H1 (cell line): ENCODE measurements around the gene SLC22A31. TPM values are rescaled to one million over a fixed set of nuclear protein-coding genes. Genes with fewer than 3 reads are reported as not detected.
A peak's percentile ranks its signal among the peaks of the same experiment; 100 is the strongest.
"Not testable (repeated sequence)": the region's sequence is repeated elsewhere in the genome, so short reads cannot be mapped to it uniquely, and the experiment has no call there.

Experiments used
- CTCF ChIA-PET: fragments of 300-600 bp; sonication (Branson Sonifier 250); formaldehyde crosslinking; loops from one replicate; lab custom pipeline; 2021; ENCODE audit not compliant: partially characterized antibody; lab: Charles Lee
- POLR2A ChIA-PET: fragments of 300-600 bp; sonication (Branson Sonifier 250); formaldehyde crosslinking; loops from one replicate; lab custom pipeline; 2021; ENCODE audit warnings: inconsistent platforms; ENCODE audit not compliant: partially characterized antibody; lab: Charles Lee
- DNase-seq, 2 experiments: peaks; one replicate each; pipeline versions ENCODE4 v3.0.0 to v3.0.0-alpha.2; 2010 to 2022; ENCODE audit warnings: low spot score in 2 of 2, low read depth in 1 of 2, mixed read lengths in 1 of 2
- FAIRE-seq: peaks from 2 replicates; lab custom pipeline; 2011; peaks lifted over from hg19 to GRCh38; lab: Jason Lieb, UNC
- H2AFZ ChIP-seq: 2 replicates; pipeline ENCODE4 v1.8.1; 2012; ENCODE audit warnings: low read length, inconsistent platforms
- H2AK5ac ChIP-seq: 2 replicates; pipeline ENCODE4 v1.6.1; 2013; ENCODE audit warnings: low read depth, low read length
- H2BK120ac ChIP-seq: replicated peaks from 2 replicates; pipeline ENCODE3; 2013; ENCODE audit warnings: low read depth, low read length, inconsistent platforms
- H2BK12ac ChIP-seq: 2 replicates; pipeline ENCODE4 v1.6.1; 2013; ENCODE audit warnings: low read depth, low read length
- H2BK15ac ChIP-seq: 2 replicates; pipeline ENCODE4 v1.6.1; 2013; ENCODE audit warnings: low read length
- H2BK20ac ChIP-seq: 2 replicates; pipeline ENCODE4 v1.6.1; 2013; ENCODE audit warnings: low read length
- H2BK5ac ChIP-seq: 2 replicates; pipeline ENCODE4 v1.6.1; 2013; ENCODE audit warnings: low read depth, low read length
- H3K14ac ChIP-seq: 2 replicates; pipeline ENCODE4 v1.6.1; 2013; ENCODE audit warnings: inconsistent platforms; ENCODE audit not compliant: insufficient read length
- H3K18ac ChIP-seq: 2 replicates; pipeline ENCODE4 v1.6.1; 2013; ENCODE audit warnings: low read length; ENCODE audit errors: extremely low read depth
- H3K23ac ChIP-seq: 2 replicates; pipeline ENCODE4 v1.6.1; 2013; ENCODE audit warnings: inconsistent platforms; ENCODE audit not compliant: insufficient read length
- H3K23me2 ChIP-seq: 2 replicates; pipeline ENCODE4 v1.6.1; 2013; ENCODE audit warnings: low read depth, low read length
- H3K27ac ChIP-seq: 2 replicates; pipeline ENCODE4 v1.6.1; 2011; ENCODE audit warnings: low read depth, low read length, inconsistent platforms
- H3K27me3 ChIP-seq, 4 experiments: replicated peaks in 1 of 4; 1 replicate in 1 of 4; 2 replicates in 3 of 4; pipeline versions ENCODE4 v1.6.1 to v1.8.1; 2011 to 2013; ENCODE audit warnings: low read length in 3 of 4, mild to moderate bottlenecking in 3 of 4, inconsistent platforms in 2 of 4, mixed read lengths in 2 of 4, moderate library complexity in 1 of 4; ENCODE audit not compliant: control insufficient read depth in 3 of 4, insufficient read depth in 3 of 4; ENCODE audit errors: extremely low read depth in 1 of 4
- H3K36me3 ChIP-seq, 4 experiments: 2 replicates each; pipeline versions ENCODE4 v1.6.1 to v1.8.1; 2011 to 2013; ENCODE audit warnings: mild to moderate bottlenecking in 4 of 4, low read length in 3 of 4, moderate library complexity in 2 of 4, control low read depth in 1 of 4, inconsistent platforms in 1 of 4; ENCODE audit not compliant: insufficient read depth in 4 of 4, control insufficient read depth in 2 of 4
- H3K4ac ChIP-seq: replicated peaks from 2 replicates; pipeline ENCODE3; 2013; ENCODE audit warnings: low read length, low read depth, mixed read lengths, inconsistent platforms; ENCODE audit not compliant: insufficient read length
- H3K4me1 ChIP-seq, 4 experiments: replicated peaks in 1 of 4; 1 replicate in 1 of 4; 2 replicates in 3 of 4; pipeline versions ENCODE4 v1.6.1 to v1.8.1; 2011 to 2013; ENCODE audit warnings: low read length in 3 of 4, inconsistent platforms in 2 of 4, mixed read lengths in 1 of 4; ENCODE audit not compliant: insufficient read depth in 4 of 4, control insufficient read depth in 3 of 4
- H3K4me2 ChIP-seq, 2 experiments: 2 replicates each; pipeline versions ENCODE4 v1.6.1 to v1.8.1; 2011 to 2013; ENCODE audit warnings: low read depth in 2 of 2, low read length in 2 of 2, control low read depth in 1 of 2, inconsistent platforms in 1 of 2, mild to moderate bottlenecking in 1 of 2; ENCODE audit not compliant: insufficient read depth in 1 of 2
- H3K4me3 ChIP-seq, 4 experiments: fragments of 200-600, 300-600 bp in 1 of 4; sonication (generic), shearing (Covaris generic), sonication (Bioruptor Twin) in 1 of 4; 2 replicates each; pipeline versions ENCODE4 v1.5.1 to v1.8.1; 2011 to 2016; ENCODE audit warnings: low read length in 4 of 4, low read depth in 3 of 4, control low read depth in 2 of 4, inconsistent platforms in 2 of 4, mild to moderate bottlenecking in 2 of 4, mixed read lengths in 1 of 4, moderate library complexity in 1 of 4; ENCODE audit not compliant: insufficient read depth in 2 of 4; ENCODE audit errors: extremely low read depth in 1 of 4
- H3K56ac ChIP-seq: replicated peaks from 2 replicates; pipeline ENCODE3; 2013; ENCODE audit warnings: low read depth, mild to moderate bottlenecking, mixed read lengths, low read length, inconsistent platforms; ENCODE audit not compliant: insufficient read length
- H3K79me1 ChIP-seq: 2 replicates; pipeline ENCODE4 v1.6.1; 2013; ENCODE audit warnings: low read depth, low read length, control low read depth
- H3K79me2 ChIP-seq, 2 experiments: 2 replicates each; pipeline versions ENCODE4 v1.6.1 to v1.8.1; 2012 to 2013; ENCODE audit warnings: low read length in 2 of 2, mild to moderate bottlenecking in 2 of 2, inconsistent platforms in 1 of 2; ENCODE audit not compliant: insufficient read depth in 2 of 2, control insufficient read depth in 1 of 2
- H3K9ac ChIP-seq, 4 experiments: replicated peaks in 1 of 4; 1 replicate in 1 of 4; 2 replicates in 3 of 4; pipeline versions ENCODE4 v1.6.1 to v1.8.1; 2011 to 2013; ENCODE audit warnings: low read depth in 3 of 4, low read length in 3 of 4, control low read depth in 2 of 4, mild to moderate bottlenecking in 2 of 4, moderate library complexity in 2 of 4, inconsistent platforms in 1 of 4; ENCODE audit errors: extremely low read depth in 1 of 4
- H3K9me3 ChIP-seq, 2 experiments: 2 replicates each; pipeline versions ENCODE4 v1.6.1 to v1.8.1; 2012 to 2013; ENCODE audit warnings: mild to moderate bottlenecking in 2 of 2, moderate library complexity in 2 of 2, control low read depth in 1 of 2, inconsistent platforms in 1 of 2, low read depth in 1 of 2, low read length in 1 of 2, mixed read lengths in 1 of 2; ENCODE audit not compliant: insufficient read depth in 2 of 2
- H4K20me1 ChIP-seq, 2 experiments: replicated peaks in 1 of 2; 2 replicates each; pipeline versions ENCODE3 to v1.8.1; 2011 to 2013; ENCODE audit warnings: inconsistent platforms in 2 of 2, low read length in 2 of 2, mild to moderate bottlenecking in 1 of 2; ENCODE audit not compliant: insufficient read depth in 2 of 2, control insufficient read depth in 1 of 2
- H4K5ac ChIP-seq: 2 replicates; pipeline ENCODE4 v1.6.1; 2013; ENCODE audit warnings: low read length, low read depth, mixed read lengths, inconsistent platforms; ENCODE audit not compliant: insufficient read length
- H4K8ac ChIP-seq: 2 replicates; pipeline ENCODE4 v1.8.0; 2013; ENCODE audit warnings: mild to moderate bottlenecking, moderate library complexity, low read length, inconsistent platforms; ENCODE audit not compliant: insufficient read depth; ENCODE audit errors: extremely low read depth
- H4K91ac ChIP-seq: replicated peaks from 2 replicates; pipeline ENCODE3; 2013; ENCODE audit warnings: low read length, mixed read lengths, inconsistent platforms; ENCODE audit not compliant: insufficient read length
- BACH1 ChIP-seq: IDR thresholded peaks from 2 replicates; pipeline ENCODE4 v1.6.1; 2012; ENCODE audit warnings: low read length, improper control_type of control experiment
- WGBS, 2 experiments: shearing (Covaris generic) in 1 of 2; methylation state at CpG; one replicate each; pipeline versions ENCODE4 v1.1.6 to v1.1.7; 2013 to 2015; ENCODE audit warnings: low lambda C conversion rate in 2 of 2, mixed read lengths in 2 of 2, inconsistent platforms in 1 of 2, low coverage in 1 of 2, missing lambda C conversion rate in 1 of 2; ENCODE audit not compliant: insufficient replicate concordance in 2 of 2, insufficient coverage in 1 of 2, insufficient read length in 1 of 2; ENCODE audit errors: extremely low coverage in 1 of 2, missing lambda C conversion rate in 1 of 2; 5-methylcytosine and 5-hydroxymethylcytosine counted together
- polyA plus RNA-seq, 7 experiments: library from polyadenylated mRNA; depleted of rRNA in 3 of 7; stranded (reverse) in 5 of 7; unstranded in 2 of 7; fragments of >200 nt in 5 of 7; fragments of 200-250 nt in 2 of 7; gene quantifications; 1 replicate in 5 of 7; 2 replicates in 1 of 7; 4 replicates in 1 of 7; pipeline versions ENCODE4 v1.2.1 to v1.2.3, GENCODE V29; 2011 to 2013; ENCODE audit warnings: missing spikeins in 2 of 7, mixed read lengths in 2 of 7
- total RNA-seq: library from RNA; stranded (reverse); fragmentation: NEBNext Ultra II Directional; extraction: Animal tissue kit (Norgen Biotek cat#: 25700); gene quantifications from 2 replicates; pipeline ENCODE4 v1.2.1, GENCODE V29; 2021

Gene SLC22A31
- total and polyA plus RNA-seq, 2 of the 8 experiments (the other 6 are each of a cell fraction or from before 2014, with no cell fraction given) = 7.7 to 10.6 TPM

GRCh38 chr16:89247734-89248075 lies 47.4 kb upstream of the SLC22A31 start:
- H4K20me1 ChIP-seq, H2BK5ac ChIP-seq, H2AFZ ChIP-seq, H3K23me2 ChIP-seq, H3K4me1 ChIP-seq, H3K4ac ChIP-seq, DNase-seq, H4K8ac ChIP-seq, H4K5ac ChIP-seq, H2AK5ac ChIP-seq, H3K27ac ChIP-seq, H3K9me3 ChIP-seq, H3K79me1 ChIP-seq, H3K9ac ChIP-seq, H3K14ac ChIP-seq, FAIRE-seq, H3K36me3 ChIP-seq, H3K23ac ChIP-seq, H2BK120ac ChIP-seq, H3K79me2 ChIP-seq, H2BK15ac ChIP-seq, H4K91ac ChIP-seq, H3K18ac ChIP-seq, H2BK12ac ChIP-seq, H2BK20ac ChIP-seq, CTCF ChIA-PET, H3K56ac ChIP-seq: not testable (repeated sequence)
- peak; percentile 62; the same call in 1 of the 2 replicates for TF ChIP-seq BACH1
- Histone ChIP-seq H3K27me3 (peaks cover 0 to 11% (median 6%) of the 10 kb centered on the region in 4 experiments; a peak in 4 of 7 replicates), H3K4me2 (peak overlapping the region; percentile 66 to 90), H3K4me3 (peak overlapping the region; percentile 29 to 72 (median 40))
- 5% methylated on average over 23 of the region's 45 CpGs; no CpG with 5 or more reads in 1 of the 2 experiments for WGBS, 2 experiments
- POLR2A ChIA-PET = interaction anchor here (0.7 to 2.0 kb wide), 7 partner anchors 8 to 317 kb away, joined by 3 to 6 read pairs (median 5); no protein-coding TSS in a partner anchor
